SK-MEL-5 (cell line): ENCODE measurements around the gene METTL5. TPM values are rescaled to one million over a fixed set of nuclear protein-coding genes. Genes with fewer than 3 reads are reported as not detected.

Experiments used
- DNase-seq: peaks from one replicate; pipeline ENCODE4 v3.0.0-alpha.2; 2016; ENCODE audit warnings: low read depth, low spot score
- in situ Hi-C: cut with HindIII; loops from 2 replicates; pipeline ENCODE4 v1.10.0; 2016; ENCODE audit warnings: low sequenced_read_pairs, high pct_unique_total_duplicates, low pct_unique_long_range_greater_than_20kb
- total RNA-seq: library from RNA; depleted of rRNA; stranded (reverse); fragments of >200 nt; shearing (Covaris generic); gene quantifications from 2 replicates; pipeline ENCODE4 v1.2.3, GENCODE V29; 2014; rRNA removed

Gene METTL5
- total RNA-seq, 1 experiment from 2014 or later = 52.2 TPM

DNA sequence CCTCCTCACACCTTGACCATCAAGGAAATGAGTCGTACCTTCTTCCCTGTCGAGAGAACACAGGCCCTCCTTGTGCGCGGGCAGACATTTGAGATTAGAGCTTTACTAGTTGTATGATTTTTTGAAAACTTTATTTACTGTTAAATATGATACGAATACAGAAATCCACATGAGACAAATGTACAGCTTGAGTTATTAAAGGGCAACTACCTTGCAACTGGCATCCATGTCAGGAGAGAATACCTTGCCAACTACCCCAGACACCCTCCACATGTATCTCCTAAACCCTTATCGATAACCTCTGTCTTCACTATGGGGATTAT lies 62.8 kb downstream of the METTL5 start:
- DNase-seq = no peak
- in situ Hi-C loops = no loop called here

Other genes starting within 250 kb of the METTL5 start
- gene PPIG, start 240.6 kb downstream of the METTL5 start, total RNA-seq = 25.7 and 26.0 TPM in 2 replicates
- not detected in 2 replicates for gene CFAP210, start 130.5 kb downstream of the METTL5 start, total RNA-seq
- 1.2 and 3.3 TPM in 2 replicates for gene PHOSPHO2, start 130.4 kb downstream of the METTL5 start, total RNA-seq
- 12.4 and 20.0 TPM in 2 replicates for gene KLHL23, start 91.1 kb downstream of the METTL5 start, total RNA-seq
- 118 and 122 TPM in 2 replicates for gene SSB, start 26.0 kb downstream of the METTL5 start, total RNA-seq
- 14.7 and 16.3 TPM in 2 replicates for gene UBR3, start 2.5 kb upstream of the METTL5 start, total RNA-seq